AG09309 (cell line): ENCODE measurements around the gene ZNF560.

ENCODE experiments used
- DNase-seq: peaks from one replicate; pipeline ENCODE4 v3.0.0-alpha.2; 2010; ENCODE audit warnings: low read depth
- H3K4me3 ChIP-seq: 2 replicates; pipeline ENCODE4 v1.5.1; 2011; ENCODE audit warnings: mild to moderate bottlenecking, low read depth, low read length, moderate library complexity; ENCODE audit not compliant: control insufficient read depth
- CTCF ChIP-seq: IDR thresholded peaks from 2 replicates; pipeline ENCODE4 v1.5.1; 2011; ENCODE audit warnings: mild to moderate bottlenecking, low read depth, low read length, inconsistent platforms; ENCODE audit not compliant: insufficient read depth, control insufficient read depth; ENCODE audit errors: missing control alignments

Gene ZNF560

DNA sequence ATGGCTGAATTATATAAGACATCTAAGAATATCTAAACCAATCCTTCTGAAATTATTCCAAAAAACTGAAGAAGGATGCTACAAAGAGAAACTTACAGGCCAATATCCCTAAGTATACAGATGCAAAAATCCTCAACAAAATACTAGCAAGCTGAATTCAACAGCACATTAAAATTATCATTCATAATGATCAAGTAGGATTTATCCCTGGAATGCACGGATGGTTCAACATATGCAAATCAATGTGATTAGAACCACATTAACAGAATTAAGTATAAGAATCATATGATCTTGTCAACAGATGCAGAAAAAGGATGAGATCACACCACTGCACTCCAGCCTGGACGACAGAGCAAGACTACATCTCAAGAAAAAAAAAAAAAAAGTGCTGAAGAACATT, 13.3 kb downstream of the ZNF560 start:
- H3K4me3 ChIP-seq, result no peak overlapping the region
- no peak for DNase-seq
- TF ChIP-seq CTCF, result no peak

GRCh38 chr19:9474975-9475374, 23.4 kb downstream of the ZNF560 start:
- H3K4me3 ChIP-seq, result no peak overlapping the region
- DNase-seq, result no peak
- TF ChIP-seq CTCF, result no peak

GRCh38 chr19:9467161-9467560, 31.3 kb downstream of the ZNF560 start:
- H3K4me3 ChIP-seq, result no peak overlapping the region
- DNase-seq, result no peak
- TF ChIP-seq CTCF, result no peak

DNA sequence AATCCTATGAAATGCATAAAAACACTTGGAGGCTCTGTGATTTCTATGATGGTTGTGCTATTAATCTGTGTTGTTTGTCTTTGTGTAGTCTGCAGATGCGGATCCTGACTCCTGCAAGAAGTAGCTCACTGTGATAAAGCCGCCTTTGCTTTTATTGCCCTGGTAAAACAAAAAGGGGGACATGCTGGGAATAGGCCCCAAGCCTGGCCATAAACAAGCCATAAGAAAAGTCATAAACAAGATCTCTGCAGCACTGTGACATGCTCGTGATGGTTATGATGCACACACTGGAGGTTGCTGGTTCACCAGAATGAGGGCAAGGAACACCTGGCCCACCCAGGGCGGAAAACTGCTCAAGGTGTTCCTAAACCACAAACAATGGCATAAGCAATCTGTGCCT, 36.5 kb downstream of the ZNF560 start:
- H3K4me3 ChIP-seq, result no peak overlapping the region
- TF ChIP-seq CTCF, result no peak
- DNase-seq, result no peak

DNA sequence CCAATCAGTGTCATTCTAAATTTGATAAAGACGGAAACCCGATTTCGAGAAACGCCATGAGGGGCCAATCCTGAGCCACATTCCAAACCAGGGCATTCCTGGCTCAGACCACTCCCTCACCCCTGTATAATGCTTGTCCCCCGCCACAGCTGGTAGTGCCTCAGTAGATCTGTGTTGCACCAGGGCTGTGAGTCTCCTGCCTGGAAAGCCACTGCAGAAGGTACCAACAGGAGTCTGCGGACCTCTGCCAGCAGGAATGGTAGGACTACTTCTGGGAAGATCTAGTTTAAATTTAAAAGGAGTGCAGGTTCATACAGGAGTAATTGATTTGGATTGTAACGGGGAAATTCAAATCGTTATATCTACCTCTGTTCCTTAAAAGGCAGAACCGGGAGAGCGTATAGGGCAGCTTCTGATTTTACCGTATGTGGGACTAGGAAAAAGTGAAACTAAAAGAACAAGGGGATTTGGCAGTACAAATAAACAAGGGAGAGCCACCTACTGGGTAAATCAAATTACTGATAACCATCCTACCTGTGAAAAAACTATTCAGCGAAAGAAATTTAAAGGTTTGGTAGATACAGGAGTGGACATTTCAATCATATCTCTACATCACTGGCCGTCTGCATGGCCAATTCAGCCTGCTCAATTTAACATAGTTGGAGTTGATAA, 42.3 kb downstream of the ZNF560 start:
- H3K4me3 ChIP-seq, result peak overlapping the region; percentile 13
- DNase-seq, result no peak
- TF ChIP-seq CTCF, result no peak

DNA sequence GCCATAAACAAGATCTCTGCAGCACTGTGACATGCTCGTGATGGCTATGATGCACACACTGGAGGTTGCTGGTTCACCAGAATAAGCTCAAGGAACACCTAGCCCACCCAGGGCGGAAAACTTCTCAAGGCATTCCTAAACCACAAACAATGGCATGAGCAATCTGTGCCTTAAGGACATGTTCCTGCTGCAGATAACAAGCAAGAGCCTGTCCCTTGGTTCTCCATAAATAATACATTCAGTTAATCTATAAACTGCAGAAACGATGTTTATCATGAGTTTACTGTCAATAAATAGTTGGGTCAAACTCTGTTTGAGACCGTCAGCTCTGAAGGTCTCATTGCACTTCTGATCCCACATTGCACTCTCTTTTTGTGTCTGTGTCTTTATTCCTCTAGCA, 44.5 kb downstream of the ZNF560 start:
- no peak for TF ChIP-seq CTCF
- no peak for DNase-seq
- H3K4me3 ChIP-seq, result no peak overlapping the region

- no peak for DNase-seq
- H3K4me3 ChIP-seq, result no peak overlapping the region
- no peak for TF ChIP-seq CTCF
Measured at GRCh38 chr19:9445037-9445436, 53.4 kb downstream of the ZNF560 start.
